Thoracic aorta (tissue), 2 donors: Measurements from ENCODE around the gene MYZAP. TPM values are rescaled to one million over a fixed set of nuclear protein-coding genes. Genes with fewer than 3 reads are reported as not detected.

Experiments used
- ATAC-seq: fragments of 150-250 bp; one replicate; pipeline ENCODE4 v1.8.0; 2017; ENCODE audit warnings: low read depth; ENCODE audit not compliant: insufficient number of reproducible peaks, low FRiP score
- DNase-seq: peaks from one replicate; pipeline ENCODE4 v3.0.0-alpha.2; 2020; ENCODE audit warnings: low spot score
- H3K27ac ChIP-seq, 2 donors: fragments of 200-600 bp; sonication (generic); 1 replicate in 1 of 2; 2 replicates in 1 of 2; pipeline ENCODE4 v1.5.1; 2016; ENCODE audit warnings: mild to moderate bottlenecking in 2 of 2, moderate library complexity in 2 of 2
- H3K27me3 ChIP-seq: fragments of 200-600 bp; sonication (generic); replicated peaks from 2 replicates; pipeline ENCODE4 v1.6.0; 2016; ENCODE audit warnings: mild to moderate bottlenecking; ENCODE audit not compliant: insufficient read depth
- H3K36me3 ChIP-seq: fragments of 200-600 bp; sonication (generic); one replicate; pipeline ENCODE4 v1.5.1; 2016
- H3K4me1 ChIP-seq, 2 donors: fragments of 200-600 bp; sonication (generic); 1 replicate in 1 of 2; 2 replicates in 1 of 2; pipeline versions ENCODE4 v1.5.1 to v1.6.0; 2016; ENCODE audit warnings: low read depth in 2 of 2, mild to moderate bottlenecking in 1 of 2; ENCODE audit not compliant: control insufficient read depth in 1 of 2
- H3K4me3 ChIP-seq: fragments of 200-600 bp; sonication (generic); 2 replicates; pipeline ENCODE4 v1.5.1; 2016; ENCODE audit warnings: mild to moderate bottlenecking
- H3K9me3 ChIP-seq: fragments of 200-600 bp; sonication (generic); 2 replicates; pipeline ENCODE4 v1.5.1; 2016
- total RNA-seq, 2 donors: library from RNA; depleted of rRNA; stranded (reverse); fragments of >200 nt; gene quantifications; one replicate each; pipeline versions ENCODE4 v1.1.0 to v1.2.3, GENCODE V29; 2016
- TF ChIP-seq, protein P1 (sequence below): fragments of 200-600 bp; sonication (generic); IDR thresholded peaks from one replicate; pipeline ENCODE4 v1.5.1; 2019; ENCODE audit warnings: antibody characterized with exemption

The MYZAP gene
- total RNA-seq, 2 donors from 2014 or later = 3.8 to 6.8 TPM

DNA sequence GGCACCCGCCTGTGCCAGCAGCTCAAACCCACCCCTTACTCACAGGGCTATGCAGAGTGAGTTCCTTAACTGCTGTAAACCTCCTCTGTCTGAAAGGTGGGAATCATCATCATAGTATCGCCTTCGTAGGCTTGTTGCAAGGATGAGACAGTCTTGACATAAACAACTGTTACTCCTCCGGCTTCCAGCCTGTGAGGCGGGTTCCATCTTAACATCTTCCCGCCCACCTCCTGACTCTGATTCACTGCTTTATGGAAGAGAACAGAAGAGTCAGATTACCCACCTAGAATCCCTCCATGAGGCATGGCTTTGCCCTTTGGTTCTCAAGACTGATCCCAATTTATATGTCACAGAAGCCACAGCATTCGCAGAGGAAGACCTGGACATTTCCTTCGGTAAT is 136.7 kb downstream of the MYZAP start:
- no peak for DNase-seq
- no peak overlapping the region for H3K27ac ChIP-seq
- no peak overlapping the region for H3K4me3 ChIP-seq
- H3K27me3 ChIP-seq = no peaks in the 10 kb centered on the region
- TF ChIP-seq, protein P1, sequence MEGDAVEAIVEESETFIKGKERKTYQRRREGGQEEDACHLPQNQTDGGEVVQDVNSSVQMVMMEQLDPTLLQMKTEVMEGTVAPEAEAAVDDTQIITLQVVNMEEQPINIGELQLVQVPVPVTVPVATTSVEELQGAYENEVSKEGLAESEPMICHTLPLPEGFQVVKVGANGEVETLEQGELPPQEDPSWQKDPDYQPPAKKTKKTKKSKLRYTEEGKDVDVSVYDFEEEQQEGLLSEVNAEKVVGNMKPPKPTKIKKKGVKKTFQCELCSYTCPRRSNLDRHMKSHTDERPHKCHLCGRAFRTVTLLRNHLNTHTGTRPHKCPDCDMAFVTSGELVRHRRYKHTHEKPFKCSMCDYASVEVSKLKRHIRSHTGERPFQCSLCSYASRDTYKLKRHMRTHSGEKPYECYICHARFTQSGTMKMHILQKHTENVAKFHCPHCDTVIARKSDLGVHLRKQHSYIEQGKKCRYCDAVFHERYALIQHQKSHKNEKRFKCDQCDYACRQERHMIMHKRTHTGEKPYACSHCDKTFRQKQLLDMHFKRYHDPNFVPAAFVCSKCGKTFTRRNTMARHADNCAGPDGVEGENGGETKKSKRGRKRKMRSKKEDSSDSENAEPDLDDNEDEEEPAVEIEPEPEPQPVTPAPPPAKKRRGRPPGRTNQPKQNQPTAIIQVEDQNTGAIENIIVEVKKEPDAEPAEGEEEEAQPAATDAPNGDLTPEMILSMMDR = no peak
- ATAC-seq = no peak
- no peaks in the 10 kb centered on the region for H3K4me1 ChIP-seq
- H3K36me3 ChIP-seq = no peaks in the 10 kb centered on the region
- H3K9me3 ChIP-seq = no peaks in the 10 kb centered on the region

DNA sequence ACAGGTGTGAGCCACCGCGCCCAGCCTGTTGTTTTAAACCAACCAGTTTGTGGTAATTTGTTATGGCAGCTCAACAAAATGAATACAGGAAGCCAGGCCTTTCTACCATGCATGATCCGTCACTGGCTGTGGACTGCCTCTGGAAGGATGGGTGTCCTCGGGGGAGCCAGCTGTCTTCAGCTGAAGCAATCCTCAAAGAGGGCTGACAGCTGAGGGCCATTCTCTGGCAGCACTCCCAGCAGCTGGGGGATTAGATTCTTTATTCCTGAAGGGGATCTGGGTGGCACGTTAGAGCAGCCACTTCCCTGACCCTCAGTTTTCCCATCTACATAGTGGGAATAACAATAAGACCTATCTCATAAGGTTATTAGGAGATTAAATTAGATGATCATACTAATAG is 139.2 kb downstream of the MYZAP start:
- H3K36me3 ChIP-seq = no peaks in the 10 kb centered on the region
- TF ChIP-seq, protein P1 = no peak
- no peaks in the 10 kb centered on the region for H3K27me3 ChIP-seq
- DNase-seq (no peak), ATAC-seq (no peak)
- H3K4me3 ChIP-seq = no peak overlapping the region
- no peaks in the 10 kb centered on the region for H3K4me1 ChIP-seq
- no peaks in the 10 kb centered on the region for H3K9me3 ChIP-seq
- no peak overlapping the region for H3K27ac ChIP-seq

DNA sequence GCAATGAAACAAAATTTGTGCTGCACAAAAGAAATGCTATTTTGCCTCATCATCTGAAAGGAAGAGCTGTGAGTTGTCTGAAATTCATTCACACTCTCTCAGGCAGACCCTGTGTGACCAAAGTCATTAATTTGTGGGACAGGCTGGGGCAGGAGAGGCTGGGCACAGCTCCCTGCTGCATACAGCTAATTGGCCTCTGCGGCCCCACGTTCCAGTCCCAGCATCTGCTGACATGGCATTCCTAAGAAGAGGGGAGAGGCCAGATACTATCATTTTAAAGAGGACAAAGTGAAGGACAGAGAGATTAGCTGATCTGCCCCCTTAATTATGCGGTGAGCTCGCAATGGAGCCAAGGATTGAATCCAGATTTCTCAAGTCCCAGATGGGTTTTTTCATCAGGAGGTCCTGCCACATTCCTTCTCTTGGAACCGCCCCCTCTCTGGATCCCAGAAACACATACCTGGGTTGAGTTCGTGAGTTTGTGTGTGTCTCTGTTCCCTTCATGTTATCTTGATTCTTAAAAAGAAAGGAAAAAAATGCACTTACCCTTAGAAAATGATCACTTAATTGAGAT is 139.9 kb downstream of the MYZAP start:
- Histone ChIP-seq H3K4me3 (no peak overlapping the region), H3K9me3 (no peaks in the 10 kb centered on the region), H3K27me3 (no peaks in the 10 kb centered on the region), H3K4me1 (no peaks in the 10 kb centered on the region), H3K36me3 (no peaks in the 10 kb centered on the region), H3K27ac (no peak overlapping the region)
- ATAC-seq (no peak), DNase-seq (no peak)
- TF ChIP-seq, protein P1 = no peak

DNA sequence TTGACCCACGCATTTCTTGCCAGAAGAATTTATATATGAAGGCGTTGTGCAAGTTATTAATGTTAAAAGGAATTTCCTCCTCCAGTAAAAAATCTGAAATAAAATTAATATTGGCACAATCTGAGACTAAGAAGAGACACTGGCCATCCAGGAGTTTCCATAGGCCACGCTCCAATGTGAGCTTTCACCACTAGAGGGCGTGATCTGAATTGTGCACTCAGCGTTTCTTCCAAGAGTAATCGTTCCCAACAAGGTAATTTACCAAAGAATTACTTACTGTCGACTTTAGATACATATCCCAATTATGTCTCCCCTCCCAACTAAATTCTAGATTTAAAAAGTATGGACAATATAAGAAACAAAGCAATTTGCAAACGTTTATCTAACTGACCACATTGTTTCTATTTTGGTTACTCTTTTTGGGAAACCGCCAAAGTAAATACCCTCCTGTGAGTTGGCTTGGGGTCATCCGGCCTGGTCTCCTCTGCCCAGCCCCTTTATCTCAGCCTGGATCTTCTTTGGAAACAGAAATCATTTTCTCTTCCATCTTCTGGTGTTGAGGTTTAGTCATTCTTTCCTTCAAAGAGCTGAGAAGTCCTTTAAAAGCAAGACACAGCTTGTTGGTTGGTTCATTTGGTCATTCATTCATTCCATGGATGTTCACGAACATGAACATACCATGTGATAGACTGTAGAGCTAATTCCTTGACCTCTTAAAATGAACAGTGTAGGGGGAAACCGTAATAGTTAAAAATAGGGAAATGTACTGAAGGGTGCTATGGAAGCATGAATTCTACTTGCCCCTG is 141.0 kb downstream of the MYZAP start:
- Histone ChIP-seq H3K4me1 (no peaks in the 10 kb centered on the region), H3K36me3 (no peaks in the 10 kb centered on the region), H3K4me3 (no peak overlapping the region), H3K27me3 (no peaks in the 10 kb centered on the region), H3K9me3 (no peaks in the 10 kb centered on the region), H3K27ac (no peak overlapping the region)
- TF ChIP-seq, protein P1 = peak; percentile 76
- no peak for DNase-seq
- ATAC-seq = no peak

DNA sequence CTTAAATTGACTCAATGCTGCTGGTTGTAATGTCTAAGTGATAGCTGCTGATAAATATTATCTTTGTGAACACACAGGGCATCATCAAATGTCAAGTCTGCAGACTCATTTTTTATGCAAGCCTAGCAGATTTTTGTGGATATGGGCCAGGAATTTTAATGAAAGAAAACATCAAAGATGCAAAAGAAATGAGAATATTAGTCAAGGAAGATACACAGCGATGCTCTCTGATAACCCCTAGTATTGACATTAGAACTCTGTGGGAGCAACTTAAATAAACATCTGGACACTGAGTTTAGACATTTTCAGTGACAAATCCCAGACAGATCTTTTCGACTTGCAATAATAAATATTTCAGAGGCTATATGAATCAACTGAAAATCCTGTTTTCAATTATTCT is 143.2 kb downstream of the MYZAP start:
- ATAC-seq (no peak), DNase-seq (no peak)
- H3K27me3 ChIP-seq = no peaks in the 10 kb centered on the region
- no peak overlapping the region for H3K27ac ChIP-seq
- no peaks in the 10 kb centered on the region for H3K36me3 ChIP-seq
- no peaks in the 10 kb centered on the region for H3K4me1 ChIP-seq
- TF ChIP-seq, protein P1 = no peak
- no peaks in the 10 kb centered on the region for H3K9me3 ChIP-seq
- H3K4me3 ChIP-seq = no peak overlapping the region

Other genes with a start within 250 kb of the MYZAP start
- gene CGNL1, start 215.4 kb upstream of the MYZAP start, total RNA-seq = 10 to 100 TPM; 11.8 to 33.5 TPM
- gene POLR2M, start 114.8 kb downstream of the MYZAP start, total RNA-seq = 100 to 1,000 TPM in 1 of 2 donors, 10 to 100 TPM in 1; 90.2 to 199 TPM